ENCODE results near the gene RNASE4.

The RNASE4 gene

DNA sequence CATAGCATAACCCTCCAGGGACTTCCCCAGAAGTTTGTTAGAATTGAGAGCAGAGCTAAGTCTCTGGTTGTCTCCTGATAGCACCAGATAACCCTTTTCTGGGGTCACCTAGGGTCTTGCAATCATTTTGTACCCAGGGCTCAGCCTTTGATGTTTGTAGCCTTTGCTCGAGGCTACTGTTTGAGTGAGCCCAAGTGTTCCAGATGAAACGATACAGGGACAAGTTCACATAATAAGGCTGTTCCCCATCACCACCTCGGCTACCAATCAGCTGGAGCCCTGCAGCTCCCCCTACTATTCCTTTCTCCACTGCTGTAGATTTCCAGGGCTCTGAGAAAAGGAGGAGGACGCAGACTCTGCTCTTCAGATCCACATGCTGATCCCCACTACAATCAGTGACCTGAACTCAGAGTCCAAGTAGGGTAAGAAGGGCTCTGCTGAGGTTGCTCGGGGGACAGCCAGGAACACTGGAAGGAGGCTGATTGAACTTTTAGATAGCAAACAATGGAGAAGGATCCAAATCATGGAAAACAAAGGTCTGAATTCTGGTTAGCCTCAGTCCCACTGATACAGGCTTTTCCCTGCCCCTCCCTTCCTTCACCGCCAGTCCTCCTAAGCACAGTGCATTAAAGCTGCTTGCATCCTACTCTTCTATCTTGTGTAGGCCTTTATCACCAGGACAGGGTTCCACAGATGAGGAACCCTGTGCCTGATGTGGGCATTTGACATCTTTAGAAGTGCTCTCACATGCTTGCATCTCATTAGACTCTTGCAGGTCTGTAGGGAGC is 61.4 kb downstream of the RNASE4 start, which contains the start of gene EDDM3A:
Gene EDDM3A (plus strand): TSS at position 317 of the 788 bp plus-strand sequence. CDS start 1,694 bp downstream, outside the sequence.
- no peak for DNase-seq (ENCODE audit: low read depth)

DNA sequence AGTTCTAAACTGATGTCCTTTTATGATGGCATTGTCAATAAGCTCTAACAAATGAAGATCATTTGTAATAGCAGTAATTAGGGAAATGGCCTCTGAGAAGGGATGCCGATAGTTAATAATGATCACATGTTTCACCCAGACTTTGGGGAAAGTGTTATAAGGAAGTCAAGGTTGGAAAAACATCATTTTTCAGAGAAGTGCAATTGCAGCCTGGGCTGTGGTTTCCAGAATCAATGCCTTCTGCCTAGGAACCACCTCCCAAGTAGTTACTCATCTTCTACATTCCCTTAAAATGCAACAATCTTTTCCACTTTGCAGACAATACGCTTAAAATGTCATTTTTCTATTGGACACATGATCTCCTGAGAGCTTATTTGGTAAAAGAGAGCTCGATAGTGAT is 62.2 kb downstream of the RNASE4 start:
- no peak for DNase-seq (ENCODE audit: low read depth)

DNA sequence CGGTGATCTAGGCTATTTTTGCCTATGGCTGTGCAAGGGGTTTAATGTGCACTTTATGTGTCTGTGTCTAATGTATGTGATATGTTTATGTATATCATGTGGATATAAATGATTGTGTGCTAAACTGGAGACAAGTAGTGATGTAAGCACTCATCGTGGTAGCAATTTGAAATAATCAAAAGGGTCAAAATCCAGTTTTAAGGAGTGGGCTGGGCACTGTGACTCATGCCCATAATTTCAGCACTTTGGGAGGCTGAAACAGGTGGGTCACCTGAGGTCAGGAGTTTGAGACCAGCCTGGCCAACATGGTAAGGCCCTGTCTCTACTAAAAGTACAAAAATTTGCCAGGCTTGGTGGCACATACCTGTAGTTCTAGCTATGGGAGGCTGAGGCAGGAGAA is 64.1 kb downstream of the RNASE4 start:
- no peak for DNase-seq (ENCODE audit: low read depth)

DNA sequence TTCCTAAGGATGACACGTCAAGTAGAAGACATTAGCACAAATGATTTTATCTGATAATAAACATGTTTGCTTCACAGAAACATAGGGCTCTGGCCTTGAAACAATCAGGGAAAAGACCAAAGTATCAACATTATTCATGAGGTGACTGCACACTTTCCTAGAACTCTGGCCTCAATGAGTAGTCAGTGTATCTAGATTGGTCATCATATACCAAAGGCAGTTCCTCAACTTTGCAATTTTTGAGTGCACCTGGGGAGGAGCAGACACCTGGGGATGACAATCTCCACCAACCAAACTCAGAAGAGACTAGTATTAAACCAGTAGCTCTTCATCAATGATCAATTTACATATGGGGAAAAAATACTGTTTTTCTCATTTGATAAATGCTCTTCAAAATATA is 65.8 kb downstream of the RNASE4 start:
- DNase-seq (ENCODE audit: low read depth), result no peak
